ENCODE data around the gene PRLH.

The PRLH gene

GRCh38 chr2:237571551-237571950, 5.2 kb downstream of the PRLH start:
- H3K27me3 Mint-ChIP-seq (ENCODE audit: low read depth, poor library complexity): peaks cover 27% of the 10 kb centered on the region
- no peak for DNase-seq
- no peak for TF ChIP-seq CTCF (IDR thresholded peaks at IDR 0.05)
- H3K4me3 Mint-ChIP-seq: no peak overlapping the region
- no peaks in the 10 kb centered on the region for H3K9me3 Mint-ChIP-seq
- no peak overlapping the region for H3K27ac Mint-ChIP-seq
- H3K36me3 Mint-ChIP-seq (ENCODE audit: low read depth): no peaks in the 10 kb centered on the region
- peaks cover 37% of the 10 kb centered on the region for H3K4me1 Mint-ChIP-seq

- H3K4me3 Mint-ChIP-seq: no peak overlapping the region
- H3K27ac Mint-ChIP-seq: peak overlapping the region; percentile 12
- peak; percentile 97 for TF ChIP-seq CTCF (IDR thresholded peaks at IDR 0.05)
- peaks cover 43% of the 10 kb centered on the region for H3K4me1 Mint-ChIP-seq
- H3K36me3 Mint-ChIP-seq (ENCODE audit: low read depth): no peaks in the 10 kb centered on the region
- DNase-seq: peak; percentile 97
- peaks cover 27% of the 10 kb centered on the region for H3K27me3 Mint-ChIP-seq (ENCODE audit: low read depth, poor library complexity)
- no peaks in the 10 kb centered on the region for H3K9me3 Mint-ChIP-seq
Measured at GRCh38 chr2:237572021-237572741, 5.8 kb downstream of the PRLH start.

- TF ChIP-seq CTCF (IDR thresholded peaks at IDR 0.05): no peak
- Mint-ChIP-seq H3K36me3 (ENCODE audit: low read depth) (no peaks in the 10 kb centered on the region), H3K27ac (no peak overlapping the region), H3K27me3 (ENCODE audit: low read depth, poor library complexity) (peaks cover 24% of the 10 kb centered on the region), H3K9me3 (no peaks in the 10 kb centered on the region), H3K4me1 (peaks cover 45% of the 10 kb centered on the region), H3K4me3 (no peak overlapping the region)
- no peak for DNase-seq
Measured at GRCh38 chr2:237572742-237573101, 6.3 kb downstream of the PRLH start.

GRCh38 chr2:237573721-237574415, 7.5 kb downstream of the PRLH start:
- Mint-ChIP-seq H3K4me3 (no peak overlapping the region), H3K27me3 (ENCODE audit: low read depth, poor library complexity) (peaks cover 18% of the 10 kb centered on the region), H3K27ac (no peak overlapping the region), H3K36me3 (ENCODE audit: low read depth) (no peaks in the 10 kb centered on the region), H3K9me3 (no peaks in the 10 kb centered on the region), H3K4me1 (peaks cover 45% of the 10 kb centered on the region)
- DNase-seq: no peak
- no peak for TF ChIP-seq CTCF (IDR thresholded peaks at IDR 0.05)

GRCh38 chr2:237574467-237574866, 8.1 kb downstream of the PRLH start:
- Mint-ChIP-seq H3K36me3 (ENCODE audit: low read depth) (no peaks in the 10 kb centered on the region), H3K9me3 (no peaks in the 10 kb centered on the region), H3K27me3 (ENCODE audit: low read depth, poor library complexity) (peaks cover 19% of the 10 kb centered on the region), H3K4me3 (no peak overlapping the region), H3K4me1 (peaks cover 45% of the 10 kb centered on the region), H3K27ac (no peak overlapping the region)
- DNase-seq: no peak
- no peak for TF ChIP-seq CTCF (IDR thresholded peaks at IDR 0.05)

Measured in nephron progenitor cell (in vitro differentiated cells).